HepG2 (cell line): ENCODE data around the gene KHNYN. TPM values are rescaled to one million over a fixed set of nuclear protein-coding genes. Genes with fewer than 3 reads are reported as not detected.

Experiments used
- ATF7-NPFF ChIP-seq: sonication (generic); formaldehyde crosslinking; IDR thresholded peaks from 2 replicates; pipeline ENCODE4 v1.8.1; 2023; ENCODE audit warnings: mild to moderate bottlenecking, low read depth, missing genetic modification reagents, moderate library complexity
- FLYWCH1 ChIP-seq: sonication (generic); formaldehyde crosslinking; IDR thresholded peaks from 2 replicates; pipeline ENCODE4 v1.8.1; 2023; ENCODE audit warnings: mild to moderate bottlenecking, missing genetic modification reagents
- HNRNPL ChIP-seq: fragments of 200-400 bp; formaldehyde crosslinking; IDR thresholded peaks from 2 replicates; pipeline ENCODE4 v1.6.1; 2017; ENCODE audit warnings: mild to moderate bottlenecking, low read depth, low read length
- MAF1 ChIP-seq: sonication (generic); formaldehyde crosslinking; IDR thresholded peaks from 2 replicates; pipeline ENCODE4 v1.5.0; 2020; ENCODE audit warnings: missing genetic modification reagents, borderline replicate concordance
- MAFG ChIP-seq: sonication (generic); formaldehyde crosslinking; IDR thresholded peaks from 2 replicates; pipeline ENCODE4 v1.5.1; 2020; ENCODE audit warnings: mild to moderate bottlenecking, missing genetic modification reagents
- RNF2 ChIP-seq: fragments of 450-650 bp; conservative IDR thresholded peaks from 2 replicates; pipeline ENCODE4 v1.6.1; 2016; ENCODE audit warnings: low read depth
- ZFP41 ChIP-seq: sonication (generic); formaldehyde crosslinking; IDR thresholded peaks from 2 replicates; pipeline ENCODE4 v1.4.0; 2020; ENCODE audit warnings: mild to moderate bottlenecking, missing genetic modification reagents, borderline replicate concordance
- ZNF510 ChIP-seq: sonication (generic); formaldehyde crosslinking; IDR thresholded peaks from 2 replicates; pipeline ENCODE4 v1.4.0; 2020; ENCODE audit warnings: low read depth, mild to moderate bottlenecking, missing genetic modification reagents
- ZNF615 ChIP-seq: sonication (generic); formaldehyde crosslinking; IDR thresholded peaks from 2 replicates; pipeline ENCODE4 v1.5.0; 2020; ENCODE audit warnings: mild to moderate bottlenecking, missing genetic modification reagents, borderline replicate concordance
- ZNF646 ChIP-seq: sonication (generic); formaldehyde crosslinking; IDR thresholded peaks from 2 replicates; pipeline ENCODE4 v1.9.0; 2021; ENCODE audit warnings: mild to moderate bottlenecking, missing genetic modification reagents
- ZNF740 ChIP-seq: sonication (generic); formaldehyde crosslinking; IDR thresholded peaks from 2 replicates; pipeline ENCODE4 v1.4.0; 2020; ENCODE audit warnings: missing genetic modification reagents
- polyA plus RNA-seq, 8 experiments: library from polyadenylated mRNA; depleted of rRNA in 3 of 8; stranded (reverse) in 7 of 8; unstranded in 1 of 8; fragments of >200 nt; fragmentation: Illumina TruSeq in 4 of 8; extraction: Trizol in 4 of 8; gene quantifications; 2 replicates each; pipeline versions ENCODE4 v1.2.1 to v1.2.3, GENCODE V29; 2011 to 2016; ENCODE audit warnings: low read depth in 4 of 8, missing spikeins in 1 of 8, mixed read lengths in 1 of 8; ENCODE audit not compliant: insufficient read depth in 1 of 8
- total RNA-seq, 5 experiments: library from RNA; depleted of rRNA; stranded (reverse); fragments of >200 nt; fragmentation: Illumina TruSeq; extraction: Trizol; gene quantifications; 2 replicates each; pipeline ENCODE4 v1.2.3, GENCODE V29; 2016; ENCODE audit warnings: low read depth in 1 of 5
- TF ChIP-seq, protein P1 (sequence below): sonication (generic); formaldehyde crosslinking; IDR thresholded peaks from 2 replicates; pipeline ENCODE4 v1.4.0; 2020; ENCODE audit warnings: mild to moderate bottlenecking, missing genetic modification reagents
- TF ChIP-seq, protein P2 (sequence below): sonication (generic); formaldehyde crosslinking; IDR thresholded peaks from 2 replicates; pipeline ENCODE4 v1.5.0; 2020; ENCODE audit warnings: missing genetic modification reagents, mild to moderate bottlenecking, borderline replicate concordance
- TF ChIP-seq, protein P3 (sequence below): sonication (generic); formaldehyde crosslinking; IDR thresholded peaks from 2 replicates; pipeline ENCODE4 v1.8.1; 2023; ENCODE audit warnings: missing genetic modification reagents, mild to moderate bottlenecking, borderline replicate concordance

The KHNYN gene
- total and polyA plus RNA-seq, 2 of the 13 experiments (the other 11 are each of a cell fraction or from before 2014, with no cell fraction given), result 52.8 to 75.7 TPM

GRCh38 chr14:24481622-24482324, 52.0 kb downstream of the KHNYN start (continued):
- TF ChIP-seq ZNF646 (CRISPR knock-in tag) (no peak), MAF1 (CRISPR knock-in tag) (no peak), ATF7-NPFF (CRISPR knock-in tag) (peak; percentile 73; the same call in 1 of the 2 replicates), MAFG (no peak; the same call in 1 of the 2 replicates), ZNF510 (CRISPR knock-in tag) (0 out of 2 replicates have a peak, but pooled peaks have one; percentile 43), RNF2 (peak; percentile 81; the same call in 1 of the 2 replicates), FLYWCH1 (CRISPR knock-in tag) (no peak), HNRNPL (no peak; the same call in 1 of the 2 replicates), ZNF740 (CRISPR knock-in tag) (peak; percentile 31; the same call in 1 of the 2 replicates), ZNF615 (CRISPR knock-in tag) (no peak), ZFP41 (CRISPR knock-in tag) (no peak)
- TF ChIP-seq, protein P1, sequence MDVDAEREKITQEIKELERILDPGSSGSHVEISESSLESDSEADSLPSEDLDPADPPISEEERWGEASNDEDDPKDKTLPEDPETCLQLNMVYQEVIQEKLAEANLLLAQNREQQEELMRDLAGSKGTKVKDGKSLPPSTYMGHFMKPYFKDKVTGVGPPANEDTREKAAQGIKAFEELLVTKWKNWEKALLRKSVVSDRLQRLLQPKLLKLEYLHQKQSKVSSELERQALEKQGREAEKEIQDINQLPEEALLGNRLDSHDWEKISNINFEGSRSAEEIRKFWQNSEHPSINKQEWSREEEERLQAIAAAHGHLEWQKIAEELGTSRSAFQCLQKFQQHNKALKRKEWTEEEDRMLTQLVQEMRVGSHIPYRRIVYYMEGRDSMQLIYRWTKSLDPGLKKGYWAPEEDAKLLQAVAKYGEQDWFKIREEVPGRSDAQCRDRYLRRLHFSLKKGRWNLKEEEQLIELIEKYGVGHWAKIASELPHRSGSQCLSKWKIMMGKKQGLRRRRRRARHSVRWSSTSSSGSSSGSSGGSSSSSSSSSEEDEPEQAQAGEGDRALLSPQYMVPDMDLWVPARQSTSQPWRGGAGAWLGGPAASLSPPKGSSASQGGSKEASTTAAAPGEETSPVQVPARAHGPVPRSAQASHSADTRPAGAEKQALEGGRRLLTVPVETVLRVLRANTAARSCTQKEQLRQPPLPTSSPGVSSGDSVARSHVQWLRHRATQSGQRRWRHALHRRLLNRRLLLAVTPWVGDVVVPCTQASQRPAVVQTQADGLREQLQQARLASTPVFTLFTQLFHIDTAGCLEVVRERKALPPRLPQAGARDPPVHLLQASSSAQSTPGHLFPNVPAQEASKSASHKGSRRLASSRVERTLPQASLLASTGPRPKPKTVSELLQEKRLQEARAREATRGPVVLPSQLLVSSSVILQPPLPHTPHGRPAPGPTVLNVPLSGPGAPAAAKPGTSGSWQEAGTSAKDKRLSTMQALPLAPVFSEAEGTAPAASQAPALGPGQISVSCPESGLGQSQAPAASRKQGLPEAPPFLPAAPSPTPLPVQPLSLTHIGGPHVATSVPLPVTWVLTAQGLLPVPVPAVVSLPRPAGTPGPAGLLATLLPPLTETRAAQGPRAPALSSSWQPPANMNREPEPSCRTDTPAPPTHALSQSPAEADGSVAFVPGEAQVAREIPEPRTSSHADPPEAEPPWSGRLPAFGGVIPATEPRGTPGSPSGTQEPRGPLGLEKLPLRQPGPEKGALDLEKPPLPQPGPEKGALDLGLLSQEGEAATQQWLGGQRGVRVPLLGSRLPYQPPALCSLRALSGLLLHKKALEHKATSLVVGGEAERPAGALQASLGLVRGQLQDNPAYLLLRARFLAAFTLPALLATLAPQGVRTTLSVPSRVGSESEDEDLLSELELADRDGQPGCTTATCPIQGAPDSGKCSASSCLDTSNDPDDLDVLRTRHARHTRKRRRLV (CRISPR knock-in tag), result no peak
- TF ChIP-seq, protein P2, sequence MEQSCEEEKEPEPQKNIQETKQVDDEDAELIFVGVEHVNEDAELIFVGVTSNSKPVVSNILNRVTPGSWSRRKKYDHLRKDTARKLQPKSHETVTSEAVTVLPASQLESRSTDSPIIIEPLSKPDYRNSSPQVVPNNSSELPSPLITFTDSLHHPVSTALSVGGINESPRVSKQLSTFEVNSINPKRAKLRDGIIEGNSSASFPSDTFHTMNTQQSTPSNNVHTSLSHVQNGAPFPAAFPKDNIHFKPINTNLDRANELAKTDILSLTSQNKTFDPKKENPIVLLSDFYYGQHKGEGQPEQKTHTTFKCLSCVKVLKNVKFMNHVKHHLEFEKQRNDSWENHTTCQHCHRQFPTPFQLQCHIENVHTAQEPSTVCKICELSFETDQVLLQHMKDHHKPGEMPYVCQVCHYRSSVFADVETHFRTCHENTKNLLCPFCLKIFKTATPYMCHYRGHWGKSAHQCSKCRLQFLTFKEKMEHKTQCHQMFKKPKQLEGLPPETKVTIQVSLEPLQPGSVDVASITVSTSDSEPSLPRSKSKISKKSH (CRISPR knock-in tag), result peak; percentile 98
- TF ChIP-seq, protein P3, sequence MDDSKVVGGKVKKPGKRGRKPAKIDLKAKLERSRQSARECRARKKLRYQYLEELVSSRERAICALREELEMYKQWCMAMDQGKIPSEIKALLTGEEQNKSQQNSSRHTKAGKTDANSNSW (CRISPR knock-in tag), result 0 out of 2 replicates have a peak, but pooled peaks have one; percentile 61
